GM18520 (cell line): ENCODE measurements around the gene MB.
"Not testable (repeated sequence)": the region's sequence is repeated elsewhere in the genome, so short reads cannot be mapped to it uniquely, and the experiment has no call there.

Source experiments
- ATAC-seq: cut with Tn5 transposase; IDR thresholded peaks from one replicate; pipeline ENCODE4 v1.9.1; 2021; ENCODE audit not compliant: unreplicated experiment

Gene MB

GRCh38 chr22:35638001-35638400, 20.9 kb upstream of the MB start:
- ATAC-seq, result no peak

GRCh38 chr22:35637254-35637653, 20.1 kb upstream of the MB start:
- ATAC-seq, result no peak

GRCh38 chr22:35634943-35635540, 17.9 kb upstream of the MB start:
- no peak for ATAC-seq

- ATAC-seq, result no peak
These were observed 16.9 kb upstream of the MB start for GRCh38 chr22:35634015-35634414.

GRCh38 chr22:35633520-35633919, 16.4 kb upstream of the MB start:
- ATAC-seq, result no peak

- ATAC-seq, result no peak
These were observed 15.8 kb upstream of the MB start for GRCh38 chr22:35632935-35633334.

GRCh38 chr22:35631597-35631996, 14.5 kb upstream of the MB start:
- no peak for ATAC-seq

- ATAC-seq, result no peak
These were observed 13.8 kb upstream of the MB start for GRCh38 chr22:35630891-35631290.

- no peak for ATAC-seq
These were observed 13.3 kb upstream of the MB start for GRCh38 chr22:35630387-35630793.

- no peak for ATAC-seq
These were observed 12.5 kb upstream of the MB start for GRCh38 chr22:35629406-35630216.

- ATAC-seq, result no peak
These were observed 11.6 kb upstream of the MB start for GRCh38 chr22:35628732-35629131.

- ATAC-seq, result no peak
These were observed 10.3 kb upstream of the MB start for GRCh38 chr22:35627267-35628041.

- no peak for ATAC-seq
These were observed 8.8 kb upstream of the MB start for GRCh38 chr22:35625763-35626432.

GRCh38 chr22:35624547-35624946, 7.4 kb upstream of the MB start:
- no peak for ATAC-seq

GRCh38 chr22:35623885-35624284, 6.8 kb upstream of the MB start:
- ATAC-seq, result not testable (repeated sequence)

- no peak for ATAC-seq
These were observed 5.2 kb upstream of the MB start for GRCh38 chr22:35622191-35622913.

- no peak for ATAC-seq
These were observed 4.3 kb upstream of the MB start for GRCh38 chr22:35621451-35621850.

- no peak for ATAC-seq
These were observed 3.6 kb upstream of the MB start for GRCh38 chr22:35620624-35621251.

GRCh38 chr22:35619336-35620094, 2.4 kb upstream of the MB start:
- no peak for ATAC-seq
